Tibial artery (tissue), 4 donors: ENCODE data around the gene ZNF75A.
A peak's percentile ranks its signal among the peaks of the same experiment; 100 is the strongest.

Experiments used
- DNase-seq, 2 donors: peaks; one replicate each; pipeline ENCODE4 v3.0.0-alpha.2; 2019
- H3K27ac ChIP-seq, 2 donors: fragments of 200-600 bp; sonication (generic) in 1 of 2; 1 replicate in 1 of 2; 2 replicates in 1 of 2; pipeline ENCODE4 v1.5.1; 2018 to 2019; ENCODE audit warnings: mild to moderate bottlenecking in 1 of 2
- H3K27me3 ChIP-seq, 2 donors: fragments of 200-600 bp; sonication (generic) in 1 of 2; one replicate each; pipeline versions ENCODE4 v1.5.1 to v1.6.0; 2016 to 2019
- H3K36me3 ChIP-seq, 3 donors: fragments of 200-600 bp; sonication (generic) in 2 of 3; one replicate each; pipeline ENCODE4 v1.5.1; 2016 to 2019; ENCODE audit warnings: mild to moderate bottlenecking in 2 of 3
- H3K4me1 ChIP-seq, 4 donors: fragments of 200-600 bp; sonication (generic) in 2 of 4; 1 replicate in 3 of 4; 2 replicates in 1 of 4; pipeline ENCODE4 v1.5.1; 2016 to 2019
- H3K4me3 ChIP-seq, 2 donors: fragments of 200-600 bp; sonication (generic) in 1 of 2; 1 replicate in 1 of 2; 2 replicates in 1 of 2; pipeline ENCODE4 v1.5.1; 2018 to 2019; ENCODE audit warnings: mild to moderate bottlenecking in 2 of 2
- H3K9me3 ChIP-seq, 3 donors: fragments of 200-600 bp; sonication (generic) in 1 of 3; one replicate each; pipeline ENCODE4 v1.5.1; 2016 to 2019
- CTCF ChIP-seq, 2 experiments: fragments of 200-600 bp in 1 of 2; fragments of 450-650 bp in 1 of 2; IDR thresholded peaks; one replicate each; pipeline ENCODE4 v1.5.1; 2017 to 2019; ENCODE audit warnings: antibody characterized with exemption in 2 of 2, mild to moderate bottlenecking in 1 of 2, moderate library complexity in 1 of 2
- intact Hi-C: fragments of 100-400 bp; cut with DNase I; formaldehyde crosslinking; loops from one replicate; pipeline ENCODE4 v1.15.0; 2023; ENCODE audit warnings: low total_unique reads

The ZNF75A gene

DNA sequence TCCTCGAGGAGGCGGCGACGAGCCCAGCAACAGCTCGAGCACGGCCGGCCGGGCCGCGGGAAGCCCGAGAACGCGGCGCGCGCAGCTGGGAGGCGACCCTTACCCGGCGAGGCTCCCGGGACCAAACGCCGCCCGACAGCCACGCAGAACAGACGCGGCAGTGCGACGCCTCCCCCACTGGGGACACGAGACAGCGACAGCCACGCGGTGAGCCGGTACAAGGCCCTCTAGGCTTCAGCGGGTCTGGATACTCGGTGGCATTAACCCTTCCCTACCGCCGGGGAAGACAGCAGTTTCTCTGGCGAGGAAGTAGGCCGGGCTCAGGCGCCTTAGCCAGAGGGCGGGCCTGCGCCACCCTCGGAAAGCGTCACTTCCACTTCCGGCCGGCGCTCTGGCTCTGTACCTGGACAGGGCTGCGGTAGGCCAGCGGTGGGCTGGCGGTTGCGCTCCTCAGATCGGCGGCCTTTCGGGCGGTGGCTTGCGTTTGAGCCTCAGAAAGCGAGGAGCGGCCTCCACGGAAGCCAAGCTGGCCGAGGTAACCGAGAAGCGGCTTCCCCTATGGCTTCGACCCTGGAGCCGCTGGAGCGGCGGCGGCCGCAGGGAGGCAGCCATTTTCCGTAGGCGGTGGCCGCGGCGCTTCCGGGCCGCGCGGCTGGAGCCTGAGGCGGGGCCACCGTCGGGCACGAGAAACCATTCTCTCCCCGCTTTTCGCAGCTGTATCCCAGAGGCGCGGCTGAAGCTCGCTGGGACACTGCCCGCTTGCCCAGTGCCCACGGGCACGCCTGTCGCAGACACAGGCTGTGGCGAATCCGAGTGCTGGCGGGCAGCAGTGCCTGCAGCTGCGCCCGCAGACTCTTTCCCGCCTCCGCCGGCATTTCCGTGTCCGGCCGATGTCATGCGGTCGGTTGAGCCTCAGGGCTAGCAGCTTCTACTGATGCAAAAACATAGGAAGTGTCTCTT is at the start of gene ZNF75A, which contains the start of gene TIGD7:
Gene ZNF75A, plus strand, starts transcription at position 389 of the 960 bp plus-strand sequence. CDS start 2,932 bp downstream, outside the sequence.
Gene TIGD7, minus strand, starts transcription at position 322 of the 960 bp plus-strand sequence. CDS start 4,816 bp downstream, outside the sequence.
- Histone ChIP-seq H3K27ac (peak within 1 kb of the TSS; percentile 87 to 88), H3K27me3 (no peaks in the 10 kb centered on the region), H3K9me3 (peaks cover 0 to 79% (median 43%) of the 10 kb centered on the region in 3 donors), H3K36me3 (peaks cover 60 to 62% (median 62%) of the 10 kb centered on the region in 3 donors), H3K4me3 (peak within 1 kb of the TSS; percentile 70 to 79), H3K4me1 (peaks cover 0 to 23% (median 11%) of the 10 kb centered on the region in 4 donors)
- TF ChIP-seq CTCF (IDR thresholded peaks at IDR 0.05), result peak; percentile 19 to 21
- intact Hi-C loops, result loop anchor here (5.0 to 10.0 kb wide), 2 partner anchors 89 to 152 kb away; no protein-coding TSS in a partner anchor
- DNase-seq, result peak; percentile 72 to 87

DNA sequence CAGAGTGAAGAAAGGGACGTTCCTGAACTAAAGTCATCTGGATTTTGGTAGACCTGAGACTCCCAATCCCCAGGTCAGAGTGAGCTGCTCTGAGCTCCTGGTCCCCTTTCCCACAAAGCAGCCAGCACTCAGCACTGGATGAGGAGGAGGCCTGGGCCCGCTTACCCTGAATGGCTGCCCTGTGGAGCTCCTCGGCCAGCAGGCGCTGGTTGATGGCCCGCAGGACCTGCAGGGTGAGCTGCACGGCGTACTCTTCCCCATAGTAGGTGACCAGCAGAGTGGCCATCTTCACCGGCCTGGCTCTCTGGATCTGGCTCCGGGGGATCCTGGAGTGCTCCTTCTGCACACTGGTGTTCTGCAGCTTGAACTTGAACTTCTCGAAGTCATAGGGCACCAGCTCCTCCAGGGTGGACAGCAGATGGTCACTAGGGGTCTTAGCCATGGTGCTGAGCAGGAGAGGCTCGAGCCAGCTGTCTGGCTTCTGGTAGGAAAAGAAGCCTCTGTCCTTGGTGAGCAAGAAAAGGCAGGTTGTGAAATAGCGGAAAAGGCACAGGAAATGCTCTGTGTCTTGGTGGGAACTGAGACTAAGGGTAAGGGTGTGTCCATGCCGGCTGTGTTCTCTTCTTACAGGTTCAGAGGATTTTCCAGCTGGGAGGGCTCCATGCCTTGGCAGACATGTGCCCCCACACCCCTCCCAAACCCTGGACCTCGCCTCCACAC is 49.0 kb upstream of the ZNF75A start, which contains the start of gene MEFV:
Gene MEFV, minus strand, starts transcription at position 488 of the 720 bp plus-strand sequence. Its CDS starts 46 bp downstream, at position 442.
- intact Hi-C loops, result no loop called here
- Histone ChIP-seq H3K27me3 (peaks cover 0 to 21% of the 10 kb centered on the region in 2 donors), H3K36me3 (no peaks in the 10 kb centered on the region), H3K27ac (no peak within 1 kb of the TSS), H3K9me3 (no peaks in the 10 kb centered on the region), H3K4me1 (no peaks in the 10 kb centered on the region), H3K4me3 (peak within 1 kb of the TSS in 1 of 2 donors; percentile 14)
- TF ChIP-seq CTCF (IDR thresholded peaks at IDR 0.05), result no peak
- peak in 1 of 2 donors; percentile 51 for DNase-seq

- peaks cover 0 to 21% of the 10 kb centered on the region in 2 donors for H3K27me3 ChIP-seq
- TF ChIP-seq CTCF (IDR thresholded peaks at IDR 0.05), result no peak
- no peaks in the 10 kb centered on the region for H3K4me1 ChIP-seq
- H3K9me3 ChIP-seq, result no peaks in the 10 kb centered on the region
- H3K36me3 ChIP-seq, result no peaks in the 10 kb centered on the region
- no peak for DNase-seq
- H3K4me3 ChIP-seq, result no peak overlapping the region
- H3K27ac ChIP-seq, result no peak overlapping the region
- intact Hi-C loops, result no loop called here
Observed at GRCh38 chr16:3256866-3257465, 48.3 kb upstream of the ZNF75A start.

- no peak for TF ChIP-seq CTCF (IDR thresholded peaks at IDR 0.05)
- Histone ChIP-seq H3K4me1 (peaks cover 0 to 5% (median 0%) of the 10 kb centered on the region in 4 donors), H3K27ac (no peak overlapping the region), H3K9me3 (no peaks in the 10 kb centered on the region), H3K27me3 (peaks cover 0 to 12% of the 10 kb centered on the region in 2 donors), H3K4me3 (no peak overlapping the region), H3K36me3 (no peaks in the 10 kb centered on the region)
- no peak for DNase-seq
- intact Hi-C loops, result no loop called here
Observed at GRCh38 chr16:3259836-3260235, 45.5 kb upstream of the ZNF75A start.

- Histone ChIP-seq H3K9me3 (peaks cover 0 to 7% (median 0%) of the 10 kb centered on the region in 3 donors), H3K27me3 (no peaks in the 10 kb centered on the region), H3K36me3 (peaks cover 0 to 22% (median 14%) of the 10 kb centered on the region in 3 donors), H3K4me1 (peaks cover 0 to 21% (median 0%) of the 10 kb centered on the region in 4 donors), H3K4me3 (no peak overlapping the region), H3K27ac (no peak overlapping the region)
- DNase-seq, result no peak
- intact Hi-C loops, result no loop called here
- TF ChIP-seq CTCF (IDR thresholded peaks at IDR 0.05), result no peak
Observed at GRCh38 chr16:3262517-3262916, 42.8 kb upstream of the ZNF75A start.
